Effector CD8-positive, alpha-beta T cell (primary cell): ENCODE measurements around the gene VANGL1.

ENCODE experiments used
- DNase-seq: peaks from one replicate; lab custom pipeline; 2025; lab: John Stamatoyannopoulos, UW

Gene VANGL1

GRCh38 chr1:115643666-115644065 lies 1.9 kb downstream of the VANGL1 start:
- no peak for DNase-seq

GRCh38 chr1:115644109-115644508 lies 2.3 kb downstream of the VANGL1 start:
- DNase-seq = no peak

- DNase-seq = no peak
Observed at GRCh38 chr1:115647047-115647446, 5.3 kb downstream of the VANGL1 start.

- DNase-seq = no peak
Observed at GRCh38 chr1:115647507-115647906, 5.7 kb downstream of the VANGL1 start.

- DNase-seq = no peak
Observed at GRCh38 chr1:115647919-115648650, 6.3 kb downstream of the VANGL1 start.

- no peak for DNase-seq
Observed at GRCh38 chr1:115648717-115649691, 7.2 kb downstream of the VANGL1 start.

- DNase-seq = no peak
Observed at GRCh38 chr1:115649964-115650363, 8.2 kb downstream of the VANGL1 start.

GRCh38 chr1:115650961-115651360 lies 9.2 kb downstream of the VANGL1 start:
- DNase-seq = no peak

- no peak for DNase-seq
Observed at GRCh38 chr1:115651391-115651790, 9.6 kb downstream of the VANGL1 start.

GRCh38 chr1:115652236-115652788 lies 10.5 kb downstream of the VANGL1 start:
- DNase-seq = no peak

- no peak for DNase-seq
Observed at GRCh38 chr1:115654125-115654524, 12.4 kb downstream of the VANGL1 start.

- no peak for DNase-seq
Observed at GRCh38 chr1:115654663-115655305, 13.0 kb downstream of the VANGL1 start.

- DNase-seq = no peak
Observed at GRCh38 chr1:115655306-115655663, 13.5 kb downstream of the VANGL1 start.

- no peak for DNase-seq
Observed at GRCh38 chr1:115655916-115656315, 14.1 kb downstream of the VANGL1 start.

GRCh38 chr1:115656461-115657077 lies 14.8 kb downstream of the VANGL1 start:
- no peak for DNase-seq

- no peak for DNase-seq
Observed at GRCh38 chr1:115658646-115659045, 16.9 kb downstream of the VANGL1 start.

- no peak for DNase-seq
Observed at GRCh38 chr1:115660151-115660550, 18.4 kb downstream of the VANGL1 start.

GRCh38 chr1:115661157-115661556 lies 19.4 kb downstream of the VANGL1 start:
- no peak for DNase-seq

- DNase-seq = no peak
Observed at GRCh38 chr1:115665319-115666096, 23.7 kb downstream of the VANGL1 start.

- DNase-seq = no peak
Observed at GRCh38 chr1:115666206-115666605, 24.4 kb downstream of the VANGL1 start.

GRCh38 chr1:115666702-115667101 lies 24.9 kb downstream of the VANGL1 start:
- DNase-seq = no peak
